ENCODE measurements around the gene VPS50. TPM values are rescaled to one million over a fixed set of nuclear protein-coding genes. Genes with fewer than 3 reads are reported as not detected.
"Not testable (repeated sequence)": the region's sequence is repeated elsewhere in the genome, so short reads cannot be mapped to it uniquely, and the experiment has no call there.

Gene VPS50
- total RNA-seq, 1 experiment from 2014 or later, result 13.6 TPM

GRCh38 chr7:93367254-93367653, 135.1 kb downstream of the VPS50 start:
- Mint-ChIP-seq H3K4me3 (no peak overlapping the region), H3K9me3 (peaks cover 5 to 11% of the 10 kb centered on the region in 2 experiments; a peak in 4 of 5 replicates), H3K4me1 (no peaks in the 10 kb centered on the region; a peak in 1 of 4 replicates)

GRCh38 chr7:93370937-93371336, 138.8 kb downstream of the VPS50 start:
- H4K8ac ChIP-seq (replicated peaks; ENCODE audit: insufficient read length, low read depth, low read length); H3K36me3 Mint-ChIP-seq (ENCODE audit: insufficient read depth in 1 of 3, low read depth in 3 of 3); H2AK5ac ChIP-seq (ENCODE audit: insufficient read length, low read length); H3K4me1 ChIP-seq (ENCODE audit: insufficient read depth, low read length); H3K9me3 ChIP-seq (ENCODE audit: control insufficient read depth, low read depth, low read length); H3K27me3 ChIP-seq (ENCODE audit: insufficient read depth, low read length); H3K23ac ChIP-seq (ENCODE audit: insufficient read length, low read depth, low read length); H3K27ac ChIP-seq (ENCODE audit: insufficient read length, low read depth, low read length); H3T11ph ChIP-seq (ENCODE audit: low read length); H2BK5ac ChIP-seq (ENCODE audit: insufficient read length, low read length); H2BK15ac ChIP-seq (ENCODE audit: low read depth, low read length); H3K14ac ChIP-seq (ENCODE audit: insufficient read depth, low read length); H2BK120ac ChIP-seq (ENCODE audit: low read depth, low read length, poor library complexity, severe bottlenecking); H3K27me3 Mint-ChIP-seq (ENCODE audit: low read depth); DNase-seq; H3K9ac ChIP-seq (ENCODE audit: extremely low read depth, insufficient read length, low read length); H3K79me2 ChIP-seq (ENCODE audit: insufficient read depth, low read length); H3K4me1 Mint-ChIP-seq; H4K91ac ChIP-seq (ENCODE audit: insufficient read length, low read depth, low read length); H3K4me2 ChIP-seq (ENCODE audit: insufficient read depth, insufficient read length, low read length); H2BK12ac ChIP-seq (ENCODE audit: insufficient read length, low read depth, low read length); H3K23me2 ChIP-seq (ENCODE audit: insufficient read length, low read depth, low read length, poor library complexity, severe bottlenecking); H3K18ac ChIP-seq (ENCODE audit: insufficient read length, low read depth, low read length); H3K79me1 ChIP-seq (ENCODE audit: insufficient read depth, low read depth, low read length, poor library complexity, severe bottlenecking); H4K5ac ChIP-seq (ENCODE audit: insufficient read length, low read depth, low read length); H2BK20ac ChIP-seq (ENCODE audit: low read depth, low read length, poor library complexity, severe bottlenecking); H3K4me3 Mint-ChIP-seq; H3K27ac Mint-ChIP-seq; H3K4ac ChIP-seq (ENCODE audit: low read depth, low read length); H3K56ac ChIP-seq (ENCODE audit: insufficient read length, low read depth, low read length); H2AFZ ChIP-seq (ENCODE audit: low read length); H4K20me1 ChIP-seq (ENCODE audit: control insufficient read depth, insufficient read depth, insufficient read length): not testable (repeated sequence)
- no CpG with 5 or more reads among the region's 3 CpGs for WGBS (ENCODE audit: extremely low coverage, insufficient read length, low lambda C conversion rate)
- H3K9me3 Mint-ChIP-seq, result peaks cover 5 to 11% of the 10 kb centered on the region in 2 experiments; a peak in 4 of 5 replicates

More at GRCh38 chr7:93367254-93367653, 135.1 kb downstream of the VPS50 start:
- TF ChIP-seq, protein P1, sequence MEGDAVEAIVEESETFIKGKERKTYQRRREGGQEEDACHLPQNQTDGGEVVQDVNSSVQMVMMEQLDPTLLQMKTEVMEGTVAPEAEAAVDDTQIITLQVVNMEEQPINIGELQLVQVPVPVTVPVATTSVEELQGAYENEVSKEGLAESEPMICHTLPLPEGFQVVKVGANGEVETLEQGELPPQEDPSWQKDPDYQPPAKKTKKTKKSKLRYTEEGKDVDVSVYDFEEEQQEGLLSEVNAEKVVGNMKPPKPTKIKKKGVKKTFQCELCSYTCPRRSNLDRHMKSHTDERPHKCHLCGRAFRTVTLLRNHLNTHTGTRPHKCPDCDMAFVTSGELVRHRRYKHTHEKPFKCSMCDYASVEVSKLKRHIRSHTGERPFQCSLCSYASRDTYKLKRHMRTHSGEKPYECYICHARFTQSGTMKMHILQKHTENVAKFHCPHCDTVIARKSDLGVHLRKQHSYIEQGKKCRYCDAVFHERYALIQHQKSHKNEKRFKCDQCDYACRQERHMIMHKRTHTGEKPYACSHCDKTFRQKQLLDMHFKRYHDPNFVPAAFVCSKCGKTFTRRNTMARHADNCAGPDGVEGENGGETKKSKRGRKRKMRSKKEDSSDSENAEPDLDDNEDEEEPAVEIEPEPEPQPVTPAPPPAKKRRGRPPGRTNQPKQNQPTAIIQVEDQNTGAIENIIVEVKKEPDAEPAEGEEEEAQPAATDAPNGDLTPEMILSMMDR (conservative IDR thresholded peaks at IDR 0.05), result no peak
- Histone ChIP-seq H3T11ph (ENCODE audit: low read length) (no peak overlapping the region), H3K23ac (ENCODE audit: insufficient read length, low read depth, low read length) (no peak overlapping the region), H2BK20ac (ENCODE audit: low read depth, low read length, poor library complexity, severe bottlenecking) (no peak overlapping the region), H3K27me3 (ENCODE audit: insufficient read depth, low read length) (no peaks in the 10 kb centered on the region), H2BK5ac (ENCODE audit: insufficient read length, low read length) (no peak overlapping the region), H4K91ac (ENCODE audit: insufficient read length, low read depth, low read length) (no peak overlapping the region), H2AK5ac (ENCODE audit: insufficient read length, low read length) (no peak overlapping the region), H3K4me1 (ENCODE audit: insufficient read depth, low read length) (no peaks in the 10 kb centered on the region), H4K8ac (replicated peaks; ENCODE audit: insufficient read length, low read depth, low read length) (no peak overlapping the region), H3K4me2 (ENCODE audit: insufficient read depth, insufficient read length, low read length) (no peak overlapping the region), H3K23me2 (ENCODE audit: insufficient read length, low read depth, low read length, poor library complexity, severe bottlenecking) (no peaks in the 10 kb centered on the region), H3K18ac (ENCODE audit: insufficient read length, low read depth, low read length) (no peak overlapping the region), H3K56ac (ENCODE audit: insufficient read length, low read depth, low read length) (no peak overlapping the region), H3K9me3 (ENCODE audit: control insufficient read depth, low read depth, low read length) (no peaks in the 10 kb centered on the region), H4K5ac (ENCODE audit: insufficient read length, low read depth, low read length) (no peak overlapping the region), H4K20me1 (ENCODE audit: control insufficient read depth, insufficient read depth, insufficient read length) (no peaks in the 10 kb centered on the region), H3K9ac (ENCODE audit: extremely low read depth, insufficient read length, low read length) (no peak overlapping the region), H2AFZ (ENCODE audit: low read length) (no peak overlapping the region), H2BK120ac (ENCODE audit: low read depth, low read length, poor library complexity, severe bottlenecking) (no peak overlapping the region), H3K27ac (ENCODE audit: insufficient read length, low read depth, low read length) (no peak overlapping the region), H3K4ac (ENCODE audit: low read depth, low read length) (no peak overlapping the region), H2BK15ac (ENCODE audit: low read depth, low read length) (no peak overlapping the region), H2BK12ac (ENCODE audit: insufficient read length, low read depth, low read length) (no peak overlapping the region), H3K14ac (ENCODE audit: insufficient read depth, low read length) (no peak overlapping the region), H3K79me1 (ENCODE audit: insufficient read depth, low read depth, low read length, poor library complexity, severe bottlenecking) (no peaks in the 10 kb centered on the region), H3K79me2 (ENCODE audit: insufficient read depth, low read length) (no peaks in the 10 kb centered on the region)
- Mint-ChIP-seq H3K27me3 (ENCODE audit: low read depth) (no peaks in the 10 kb centered on the region), H3K27ac (no peak overlapping the region), H3K36me3 (ENCODE audit: insufficient read depth in 1 of 3, low read depth in 3 of 3) (peaks cover 0 to 5% (median 5%) of the 10 kb centered on the region in 3 experiments; a peak in 4 of 7 replicates)
- no peak for DNase-seq
- no CpG with 5 or more reads among the region's 2 CpGs for WGBS (ENCODE audit: extremely low coverage, insufficient read length, low lambda C conversion rate)
